Measurements from ENCODE around the gene ERC1.
"Not testable (repeated sequence)": the region's sequence is repeated elsewhere in the genome, so short reads cannot be mapped to it uniquely, and the experiment has no call there.

The ERC1 gene

GRCh38 chr12:1246637-1247036 lies 255.6 kb downstream of the ERC1 start:
- no peak for DNase-seq

GRCh38 chr12:1250641-1251040 lies 259.6 kb downstream of the ERC1 start:
- no peak for DNase-seq

DNA sequence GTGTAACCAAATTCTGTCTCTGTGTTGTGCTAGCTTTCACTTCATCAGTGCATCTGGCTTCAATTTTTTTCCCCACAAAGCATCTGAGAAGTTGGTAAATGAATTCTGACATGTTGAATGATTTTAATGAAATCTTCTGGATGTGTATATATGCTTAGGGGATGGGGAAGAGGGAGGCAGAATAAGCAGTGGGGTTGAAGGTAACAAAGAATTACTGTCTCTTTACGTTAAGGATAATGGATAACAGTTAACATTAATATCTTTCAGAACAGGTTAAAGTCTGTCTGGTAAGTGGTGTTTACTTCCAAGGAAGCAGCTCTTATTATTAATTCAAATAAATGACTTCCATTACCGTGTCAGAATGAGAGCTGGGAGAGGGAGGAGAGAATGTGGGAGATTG lies 261.7 kb downstream of the ERC1 start:
- no peak for DNase-seq

GRCh38 chr12:1255125-1255524 lies 264.1 kb downstream of the ERC1 start:
- DNase-seq, result not testable (repeated sequence)

GRCh38 chr12:1255854-1256253 lies 264.8 kb downstream of the ERC1 start:
- DNase-seq, result not testable (repeated sequence)

- no peak for DNase-seq
These were observed 265.3 kb downstream of the ERC1 start for GRCh38 chr12:1256285-1256684.

DNA sequence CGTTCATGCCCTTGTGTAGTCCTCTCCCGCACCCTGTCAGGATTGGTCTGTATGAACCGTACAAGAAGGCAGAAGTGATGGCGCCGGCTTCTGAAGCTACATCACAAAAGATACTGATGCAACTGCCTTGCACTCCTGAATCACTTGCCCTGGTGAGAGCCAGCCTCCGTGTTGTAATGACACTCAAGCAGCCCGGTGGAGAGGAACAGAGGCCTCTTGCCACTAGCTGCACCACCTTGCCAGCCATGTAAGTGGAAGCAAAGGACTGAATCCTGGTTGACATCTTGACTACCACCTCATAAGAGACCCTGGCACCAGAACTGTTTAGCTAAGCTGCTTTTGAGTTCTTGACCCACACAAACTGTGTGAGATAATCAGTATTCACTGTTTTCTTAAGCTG lies 266.0 kb downstream of the ERC1 start:
- DNase-seq, result no peak

GRCh38 chr12:1262011-1262410 lies 271.0 kb downstream of the ERC1 start:
- DNase-seq, result no peak

DNA sequence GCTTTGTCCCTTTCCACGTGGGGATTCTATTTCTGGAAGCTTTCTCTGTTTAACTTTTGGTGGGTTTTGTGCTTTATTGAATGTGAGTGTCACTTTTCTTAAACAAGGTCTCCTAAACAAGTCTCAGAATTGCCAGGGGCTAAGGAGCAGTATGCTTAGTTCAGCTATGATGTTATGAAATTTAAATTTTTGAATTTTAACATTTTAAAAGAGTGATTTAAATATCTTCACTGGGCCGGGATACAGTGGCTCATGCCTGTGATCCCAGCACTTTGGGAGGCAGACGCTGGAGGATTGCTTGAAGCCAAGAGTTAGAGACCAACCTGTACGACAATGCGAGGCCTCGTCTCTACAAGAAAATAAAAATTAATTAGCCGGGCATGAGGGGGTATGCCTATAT lies 276.2 kb downstream of the ERC1 start:
- no peak for DNase-seq

DNA sequence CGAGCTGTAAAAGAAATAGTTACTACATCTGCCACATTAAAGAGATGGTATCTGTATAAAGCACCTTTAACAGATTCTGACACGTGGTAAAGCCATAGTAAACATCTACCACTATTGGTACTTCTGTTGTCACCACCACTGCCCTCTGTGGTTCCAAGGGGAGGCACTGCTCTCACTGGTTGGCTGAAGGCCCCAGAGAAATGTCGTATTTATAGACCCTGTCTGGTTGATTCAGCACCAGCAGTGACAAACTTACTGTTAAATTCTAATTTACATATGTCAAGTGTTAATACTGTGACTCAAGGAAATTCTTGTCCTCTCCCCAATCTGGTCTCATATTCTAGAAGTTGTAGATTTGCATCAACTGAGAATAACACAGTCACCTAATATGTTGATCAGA lies 281.1 kb downstream of the ERC1 start:
- no peak for DNase-seq

GRCh38 chr12:1273051-1273450 lies 282.0 kb downstream of the ERC1 start:
- DNase-seq, result no peak

DNA sequence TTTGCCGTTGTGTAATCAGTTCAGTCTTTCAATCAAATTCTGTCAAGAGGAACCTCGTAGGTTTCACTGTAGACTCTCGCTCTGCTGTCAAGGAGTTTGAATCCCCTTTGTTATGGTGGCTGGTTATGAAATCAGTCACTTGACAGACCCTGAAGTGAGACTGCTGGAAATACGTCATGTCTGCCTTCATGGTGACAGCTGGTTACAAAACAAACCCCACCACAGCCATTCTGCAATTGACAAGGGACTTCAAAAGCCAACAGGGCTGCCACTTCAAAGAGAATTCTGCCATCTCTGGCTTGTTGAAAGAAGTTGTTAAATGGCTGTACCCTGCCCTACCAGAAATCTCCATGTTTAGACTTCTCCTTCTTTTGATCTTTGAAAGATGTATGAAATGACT lies 286.9 kb downstream of the ERC1 start:
- DNase-seq, result no peak

- no peak for DNase-seq
These were observed 288.0 kb downstream of the ERC1 start for GRCh38 chr12:1279050-1279449.

- no peak for DNase-seq
These were observed 289.0 kb downstream of the ERC1 start for GRCh38 chr12:1280059-1280458.

GRCh38 chr12:1281683-1282366 lies 290.8 kb downstream of the ERC1 start:
- DNase-seq, result no peak

GRCh38 chr12:1282670-1283315 lies 291.8 kb downstream of the ERC1 start:
- no peak for DNase-seq

GRCh38 chr12:1283316-1283715 lies 292.3 kb downstream of the ERC1 start:
- no peak for DNase-seq

DNA sequence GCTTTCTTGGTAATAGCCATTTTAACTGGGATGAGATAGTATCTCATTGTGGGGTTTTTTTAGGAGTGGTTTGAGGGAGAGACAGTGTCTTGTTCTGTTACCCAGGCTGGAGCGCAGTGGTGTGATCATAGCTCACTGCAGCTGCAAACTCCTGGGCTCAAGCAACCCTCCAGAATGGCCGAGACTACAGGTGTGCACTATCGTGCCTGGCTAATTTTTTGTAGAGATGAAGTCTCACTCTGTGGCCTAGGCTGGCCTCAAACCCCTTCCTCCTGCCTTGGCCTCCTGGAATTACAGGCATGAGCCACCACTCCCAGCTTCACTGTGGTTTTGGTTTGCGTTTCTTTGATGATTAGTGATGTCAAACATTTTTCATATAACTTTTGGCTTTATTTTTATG lies 293.6 kb downstream of the ERC1 start:
- DNase-seq, result no peak

DNA sequence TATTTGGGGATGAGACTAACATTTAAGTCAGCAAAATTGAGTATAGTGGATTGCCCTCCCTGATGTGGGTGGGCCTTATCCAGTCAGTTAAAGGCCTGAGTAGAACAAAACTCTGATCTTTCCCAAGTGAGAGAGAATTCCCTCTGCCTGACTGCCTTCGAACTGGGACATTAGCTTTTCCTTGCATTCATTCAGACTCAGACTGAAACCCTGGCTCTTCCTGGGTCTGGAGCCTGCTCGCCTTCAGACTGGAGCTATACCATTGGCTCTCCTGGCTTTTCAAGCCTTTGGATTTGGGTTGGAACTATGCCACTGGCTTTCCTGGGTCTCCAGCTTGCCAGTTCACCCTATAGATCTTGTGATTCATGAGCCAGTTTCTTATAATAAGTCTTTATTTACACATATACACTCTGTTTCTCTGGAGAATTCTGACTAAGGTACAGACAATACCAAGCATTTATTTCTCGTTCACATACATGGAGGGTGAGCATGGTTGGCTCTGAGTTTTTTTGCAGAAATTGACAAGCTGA lies 296.5 kb downstream of the ERC1 start:
- DNase-seq, result no peak

DNA sequence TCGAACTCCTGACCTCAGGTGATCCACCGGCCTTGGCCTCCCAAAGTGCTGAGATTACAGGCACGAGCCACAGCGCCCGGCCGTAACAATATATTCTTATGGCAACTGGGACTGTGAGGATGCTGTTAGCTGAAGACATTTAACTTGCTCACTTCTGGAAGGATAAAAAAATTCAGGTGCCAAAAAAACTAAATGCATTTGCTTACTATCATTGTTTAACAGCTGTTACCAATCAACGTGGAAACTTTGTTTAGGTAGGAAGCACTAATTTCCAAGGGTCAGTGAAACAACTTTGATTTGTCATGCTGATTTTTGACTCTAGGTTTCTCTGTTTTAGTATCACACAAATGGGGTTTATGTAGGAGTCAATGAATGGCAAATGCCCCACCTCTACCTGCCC lies 297.3 kb downstream of the ERC1 start:
- DNase-seq, result no peak

DNA sequence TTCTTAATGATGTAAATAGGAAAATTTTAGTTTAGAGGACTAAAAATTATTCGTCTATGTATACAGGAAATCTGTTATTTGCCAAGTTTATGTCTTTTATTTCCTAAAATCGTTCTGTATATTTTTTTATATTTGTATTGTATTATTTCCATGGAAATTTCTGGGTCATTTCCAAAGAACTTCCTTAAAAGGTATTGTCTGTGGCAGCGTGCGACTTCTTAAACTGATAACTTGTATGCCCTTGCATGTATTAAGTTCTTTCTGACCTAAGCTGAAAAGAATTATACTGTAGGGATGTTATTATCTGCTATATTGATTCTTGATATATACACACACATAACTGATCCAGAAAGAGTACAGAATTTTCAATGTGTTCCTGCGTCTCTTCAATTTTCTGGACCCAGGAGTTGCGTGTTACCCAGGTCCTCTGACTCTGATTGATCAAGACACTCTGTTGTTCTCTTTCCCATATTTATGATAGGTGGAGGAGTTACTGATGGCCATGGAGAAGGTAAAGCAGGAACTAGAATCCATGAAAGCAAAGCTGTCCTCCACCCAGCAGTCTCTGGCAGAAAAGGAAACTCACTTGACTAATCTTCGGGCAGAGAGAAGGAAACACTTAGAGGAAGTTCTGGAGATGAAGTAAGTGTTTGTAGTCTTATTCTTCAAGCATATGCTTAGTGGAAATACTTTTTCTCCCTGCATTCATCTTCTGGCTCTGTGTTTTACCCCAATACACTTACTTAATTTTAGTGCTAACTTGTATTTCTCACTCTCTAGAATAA lies 298.5 kb downstream of the ERC1 start:
- no peak for DNase-seq

DNA sequence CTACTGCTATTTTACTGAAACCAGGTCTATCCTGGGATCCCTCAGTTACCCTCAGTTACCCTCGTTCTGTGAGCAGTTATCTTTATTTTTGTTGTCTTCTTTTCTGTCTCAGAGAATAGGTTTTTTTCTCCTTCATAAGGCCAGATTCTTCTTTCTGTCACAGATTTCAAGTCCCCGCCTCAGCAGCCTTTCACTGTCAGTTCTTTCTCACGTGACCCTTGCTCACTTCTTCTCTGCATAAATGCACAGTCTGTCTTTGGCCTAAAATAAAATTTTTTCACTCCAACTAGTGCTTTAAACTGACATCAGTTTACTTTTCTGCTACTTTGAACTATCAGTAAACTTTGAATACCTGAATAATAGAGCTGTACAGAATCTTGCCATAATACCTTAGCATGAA lies 299.7 kb downstream of the ERC1 start:
- DNase-seq, result no peak

DNA sequence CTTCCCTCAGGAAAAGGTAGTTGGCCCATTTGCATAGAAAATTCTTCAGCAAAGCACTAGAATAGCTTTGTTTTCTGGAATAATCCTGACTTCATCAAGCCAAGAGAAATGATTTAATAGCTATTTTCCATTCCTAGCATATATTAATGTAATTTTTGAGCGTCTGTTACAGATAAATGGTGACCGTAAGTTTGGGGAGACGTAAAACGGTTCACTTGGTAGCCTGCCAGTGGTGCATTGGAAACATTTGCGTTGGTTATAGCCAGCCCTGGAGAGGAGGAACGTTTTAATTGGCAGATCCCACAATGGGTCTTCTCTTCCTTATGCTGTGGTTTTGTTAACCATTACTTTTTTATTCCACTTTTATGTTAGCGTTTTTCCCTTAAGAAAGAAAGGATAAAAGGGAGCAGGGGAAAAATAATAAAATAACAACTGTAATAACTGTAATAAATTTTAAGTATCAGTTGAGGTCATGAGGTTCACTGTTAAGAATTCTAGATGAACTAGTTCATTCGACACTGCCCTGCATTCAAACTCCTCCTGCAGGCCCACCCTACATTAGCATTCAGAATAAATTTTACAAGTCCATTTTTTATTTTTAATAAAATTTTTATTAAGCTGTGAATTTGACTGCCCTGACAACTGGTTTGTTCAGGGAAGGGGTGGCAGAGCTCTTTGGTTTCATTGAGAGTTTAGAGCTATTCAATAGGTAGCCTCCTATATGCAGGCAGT lies 300.7 kb downstream of the ERC1 start:
- DNase-seq, result no peak

Data from NCI-H2081 (cell line).